Fibroblast of lung (primary cell): ENCODE results near the gene B4GALT6.

Experiments
- EZH2 ChIP-seq: IDR thresholded peaks from 2 replicates; pipeline ENCODE4 v1.5.1; 2012; ENCODE audit warnings: low read length, control low read depth, mild to moderate bottlenecking; ENCODE audit errors: missing control alignments
- TF ChIP-seq, protein P1 (sequence below), 2 donors: IDR thresholded peaks in 1 of 2; conservative IDR thresholded peaks in 1 of 2; 1 replicate in 1 of 2; 2 replicates in 1 of 2; pipeline ENCODE4 v1.5.1; 2011 to 2012; ENCODE audit warnings: low read length in 2 of 2, control low read depth in 1 of 2, inconsistent platforms in 1 of 2, low read depth in 1 of 2, mild to moderate bottlenecking in 1 of 2

DNA sequence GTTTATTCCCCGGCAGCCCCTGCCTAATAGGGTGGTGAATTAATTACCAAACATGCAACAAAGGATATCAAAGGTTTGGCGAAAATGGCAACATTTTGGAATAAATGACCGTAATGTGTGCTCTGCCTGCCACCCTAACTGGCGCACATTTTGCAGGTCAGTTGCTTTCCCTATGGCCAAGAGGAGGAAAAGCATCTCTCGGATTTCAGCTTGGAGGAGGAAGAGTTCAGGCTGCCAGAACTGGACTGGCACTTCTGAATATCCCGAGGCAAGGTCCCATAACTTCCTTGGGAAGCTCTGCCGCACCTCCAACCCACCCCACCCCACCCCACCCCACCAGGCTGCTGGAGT lies 39.2 kb upstream of the B4GALT6 start:
- peak; percentile 14 for TF ChIP-seq EZH2
- TF ChIP-seq, protein P1, sequence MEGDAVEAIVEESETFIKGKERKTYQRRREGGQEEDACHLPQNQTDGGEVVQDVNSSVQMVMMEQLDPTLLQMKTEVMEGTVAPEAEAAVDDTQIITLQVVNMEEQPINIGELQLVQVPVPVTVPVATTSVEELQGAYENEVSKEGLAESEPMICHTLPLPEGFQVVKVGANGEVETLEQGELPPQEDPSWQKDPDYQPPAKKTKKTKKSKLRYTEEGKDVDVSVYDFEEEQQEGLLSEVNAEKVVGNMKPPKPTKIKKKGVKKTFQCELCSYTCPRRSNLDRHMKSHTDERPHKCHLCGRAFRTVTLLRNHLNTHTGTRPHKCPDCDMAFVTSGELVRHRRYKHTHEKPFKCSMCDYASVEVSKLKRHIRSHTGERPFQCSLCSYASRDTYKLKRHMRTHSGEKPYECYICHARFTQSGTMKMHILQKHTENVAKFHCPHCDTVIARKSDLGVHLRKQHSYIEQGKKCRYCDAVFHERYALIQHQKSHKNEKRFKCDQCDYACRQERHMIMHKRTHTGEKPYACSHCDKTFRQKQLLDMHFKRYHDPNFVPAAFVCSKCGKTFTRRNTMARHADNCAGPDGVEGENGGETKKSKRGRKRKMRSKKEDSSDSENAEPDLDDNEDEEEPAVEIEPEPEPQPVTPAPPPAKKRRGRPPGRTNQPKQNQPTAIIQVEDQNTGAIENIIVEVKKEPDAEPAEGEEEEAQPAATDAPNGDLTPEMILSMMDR (conservative IDR thresholded peaks at IDR 0.05 in 1 of 2, IDR thresholded peaks at IDR 0.05 in 1 of 2; ENCODE audit: low read depth in 1 of 2, low read length in 2 of 2), result no peak
